ENCODE results near the gene RBM45.

The RBM45 gene, protein sequence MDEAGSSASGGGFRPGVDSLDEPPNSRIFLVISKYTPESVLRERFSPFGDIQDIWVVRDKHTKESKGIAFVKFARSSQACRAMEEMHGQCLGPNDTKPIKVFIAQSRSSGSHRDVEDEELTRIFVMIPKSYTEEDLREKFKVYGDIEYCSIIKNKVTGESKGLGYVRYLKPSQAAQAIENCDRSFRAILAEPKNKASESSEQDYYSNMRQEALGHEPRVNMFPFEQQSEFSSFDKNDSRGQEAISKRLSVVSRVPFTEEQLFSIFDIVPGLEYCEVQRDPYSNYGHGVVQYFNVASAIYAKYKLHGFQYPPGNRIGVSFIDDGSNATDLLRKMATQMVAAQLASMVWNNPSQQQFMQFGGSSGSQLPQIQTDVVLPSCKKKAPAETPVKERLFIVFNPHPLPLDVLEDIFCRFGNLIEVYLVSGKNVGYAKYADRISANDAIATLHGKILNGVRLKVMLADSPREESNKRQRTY

DNA sequence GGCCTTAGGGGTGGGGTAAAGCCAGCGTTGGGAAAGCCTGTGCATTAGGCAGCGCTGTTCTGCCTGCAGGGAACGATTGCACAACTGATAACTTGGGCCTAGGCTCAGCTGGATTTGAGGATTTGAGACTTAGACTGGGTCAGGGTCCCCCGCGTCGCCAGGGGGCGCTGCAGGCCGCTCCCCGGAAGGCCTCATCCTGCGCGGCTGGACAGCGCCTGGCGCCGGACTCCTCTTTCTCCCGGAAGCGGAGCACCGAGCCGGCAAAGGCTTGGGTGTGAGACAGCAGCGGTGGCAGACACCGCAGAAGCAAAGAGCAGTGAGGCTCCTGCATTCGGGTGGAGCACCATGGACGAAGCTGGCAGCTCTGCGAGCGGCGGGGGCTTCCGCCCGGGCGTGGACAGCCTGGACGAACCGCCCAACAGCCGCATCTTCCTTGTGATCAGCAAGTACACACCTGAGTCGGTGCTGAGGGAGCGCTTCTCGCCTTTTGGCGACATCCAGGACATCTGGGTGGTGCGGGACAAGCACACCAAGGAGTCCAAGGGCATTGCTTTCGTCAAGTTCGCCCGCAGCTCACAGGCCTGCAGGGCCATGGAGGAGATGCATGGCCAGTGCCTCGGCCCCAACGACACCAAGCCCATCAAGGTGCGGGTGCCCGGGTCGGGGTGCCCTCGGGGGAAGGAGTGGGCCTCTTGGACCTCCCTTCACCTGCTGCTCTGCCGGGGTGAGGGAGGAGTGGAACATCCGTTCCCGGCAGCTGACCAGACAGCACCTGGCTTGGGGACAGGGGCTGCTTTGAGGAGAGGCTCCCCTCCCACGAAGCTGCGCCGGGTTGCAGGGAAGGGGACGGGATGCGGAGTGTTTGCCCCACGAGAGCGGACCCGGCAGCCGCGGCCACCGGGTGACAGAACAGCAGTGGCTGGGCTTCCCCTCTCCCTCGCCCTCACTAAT is at the start of gene RBM45:
Gene RBM45, plus strand, starts transcription at position 236 of the 951 bp plus-strand sequence. Its CDS starts 110 bp downstream, at position 346.
- peak within 1 kb of the TSS; percentile 96 for H3K4me3 ChIP-seq (replicated peaks; ENCODE audit: low read depth, low read length)
- TF ChIP-seq, protein P1, sequence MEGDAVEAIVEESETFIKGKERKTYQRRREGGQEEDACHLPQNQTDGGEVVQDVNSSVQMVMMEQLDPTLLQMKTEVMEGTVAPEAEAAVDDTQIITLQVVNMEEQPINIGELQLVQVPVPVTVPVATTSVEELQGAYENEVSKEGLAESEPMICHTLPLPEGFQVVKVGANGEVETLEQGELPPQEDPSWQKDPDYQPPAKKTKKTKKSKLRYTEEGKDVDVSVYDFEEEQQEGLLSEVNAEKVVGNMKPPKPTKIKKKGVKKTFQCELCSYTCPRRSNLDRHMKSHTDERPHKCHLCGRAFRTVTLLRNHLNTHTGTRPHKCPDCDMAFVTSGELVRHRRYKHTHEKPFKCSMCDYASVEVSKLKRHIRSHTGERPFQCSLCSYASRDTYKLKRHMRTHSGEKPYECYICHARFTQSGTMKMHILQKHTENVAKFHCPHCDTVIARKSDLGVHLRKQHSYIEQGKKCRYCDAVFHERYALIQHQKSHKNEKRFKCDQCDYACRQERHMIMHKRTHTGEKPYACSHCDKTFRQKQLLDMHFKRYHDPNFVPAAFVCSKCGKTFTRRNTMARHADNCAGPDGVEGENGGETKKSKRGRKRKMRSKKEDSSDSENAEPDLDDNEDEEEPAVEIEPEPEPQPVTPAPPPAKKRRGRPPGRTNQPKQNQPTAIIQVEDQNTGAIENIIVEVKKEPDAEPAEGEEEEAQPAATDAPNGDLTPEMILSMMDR (IDR thresholded peaks at IDR 0.05; ENCODE audit: low read length, missing control alignments), result peak; percentile 93
- peak; percentile 96 for DNase-seq (ENCODE audit: low read depth)

GRCh38 chr2:178066324-178066723 is 45.9 kb upstream of the RBM45 start:
- no peak overlapping the region for H3K4me3 ChIP-seq (replicated peaks; ENCODE audit: low read depth, low read length)
- TF ChIP-seq, protein P1 (IDR thresholded peaks at IDR 0.05; ENCODE audit: low read length, missing control alignments), result no peak

DNA sequence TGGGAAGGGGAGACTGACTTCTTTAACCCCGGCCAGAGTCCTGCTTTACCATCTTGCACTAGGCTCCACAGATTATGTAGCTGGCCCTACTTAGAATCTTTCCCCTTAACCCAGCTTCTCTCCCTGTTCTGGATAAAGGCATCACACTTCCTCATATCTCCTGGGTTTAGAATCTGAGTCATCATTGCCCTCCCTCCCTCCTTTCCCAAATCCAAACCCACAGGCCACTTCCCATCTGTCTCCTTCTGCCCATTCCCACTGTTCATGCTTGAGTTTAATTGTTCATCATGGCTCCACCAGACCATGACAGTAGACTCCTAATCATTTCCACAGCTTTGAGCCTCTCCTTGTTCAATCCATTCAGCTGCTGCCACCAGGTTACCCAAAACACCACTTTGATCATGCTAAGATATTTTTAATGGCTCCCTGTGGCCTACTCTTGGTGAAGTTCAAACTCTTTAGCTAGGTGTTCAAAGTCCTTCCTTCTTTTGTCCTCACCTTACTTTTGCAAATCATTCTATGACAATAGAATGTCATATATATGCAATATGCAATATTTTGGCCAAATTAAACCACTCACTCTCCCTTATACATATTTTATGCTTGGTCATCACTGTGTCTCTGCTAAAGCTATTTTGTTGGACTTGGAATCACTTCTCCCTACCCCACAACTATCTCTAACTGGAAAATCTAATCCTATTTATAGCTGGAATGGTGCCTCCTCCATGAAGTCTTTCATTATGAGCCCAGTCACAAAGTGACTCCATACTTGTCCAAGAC is 45.2 kb upstream of the RBM45 start:
- DNase-seq (ENCODE audit: low read depth), result no peak
- no peak overlapping the region for H3K4me3 ChIP-seq (replicated peaks; ENCODE audit: low read depth, low read length)
- TF ChIP-seq, protein P1 (IDR thresholded peaks at IDR 0.05; ENCODE audit: low read length, missing control alignments), result no peak

More at GRCh38 chr2:178066324-178066723, 45.9 kb upstream of the RBM45 start:
- no peak for DNase-seq (ENCODE audit: low read depth)

DNA sequence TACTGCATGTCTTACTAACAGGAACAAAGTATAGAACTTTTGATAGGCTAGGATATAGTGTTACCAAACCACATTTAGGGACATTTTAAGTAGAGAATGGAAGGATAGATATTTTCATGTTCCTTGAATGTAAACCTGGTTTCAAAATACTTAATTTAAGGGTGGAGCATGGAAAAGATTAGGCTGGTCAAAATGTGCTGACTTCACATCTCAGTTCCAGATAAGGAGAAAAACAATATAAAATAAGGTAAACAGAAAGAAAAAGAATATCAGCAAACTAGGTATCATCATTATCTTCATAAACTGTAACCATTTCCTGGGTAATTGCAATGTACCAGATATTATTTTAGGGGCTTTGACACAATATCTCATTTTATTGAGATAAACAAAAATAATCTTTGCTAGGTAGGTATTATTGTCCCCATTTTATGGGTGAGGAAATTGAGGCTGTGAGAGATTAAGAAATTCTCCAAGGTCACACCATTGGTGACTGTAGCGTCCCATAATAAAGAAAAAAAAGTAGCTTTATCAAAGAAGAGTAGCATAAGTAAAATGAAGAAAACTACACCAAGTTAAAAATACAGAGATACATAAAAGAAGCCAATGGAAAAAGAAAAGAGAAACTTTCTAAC is 43.3 kb upstream of the RBM45 start:
- no peak overlapping the region for H3K4me3 ChIP-seq (replicated peaks; ENCODE audit: low read depth, low read length)
- TF ChIP-seq, protein P1 (IDR thresholded peaks at IDR 0.05; ENCODE audit: low read length, missing control alignments), result no peak
- DNase-seq (ENCODE audit: low read depth), result no peak

DNA sequence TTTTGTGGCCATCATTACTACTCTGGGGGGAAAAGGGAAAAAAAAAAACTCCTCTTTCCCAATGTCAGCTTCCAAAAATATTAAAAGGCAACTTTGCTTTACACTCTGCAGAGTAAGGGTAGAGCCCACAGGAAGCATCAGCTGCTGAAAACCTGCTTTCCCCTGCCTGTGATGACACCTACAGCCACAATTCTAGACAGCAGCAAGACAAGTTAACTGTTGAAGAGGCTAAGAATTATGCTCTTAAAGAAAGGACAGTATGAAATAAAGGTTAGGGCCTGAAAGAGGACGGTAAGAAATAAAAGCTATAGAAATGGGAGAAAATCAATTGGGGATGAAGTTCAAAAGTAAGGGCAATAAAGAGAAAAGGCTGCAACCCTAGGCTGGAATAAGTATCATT is 42.7 kb upstream of the RBM45 start:
- no peak overlapping the region for H3K4me3 ChIP-seq (replicated peaks; ENCODE audit: low read depth, low read length)
- DNase-seq (ENCODE audit: low read depth), result no peak
- TF ChIP-seq, protein P1 (IDR thresholded peaks at IDR 0.05; ENCODE audit: low read length, missing control alignments), result no peak

- no peak for DNase-seq (ENCODE audit: low read depth)
- TF ChIP-seq, protein P1 (IDR thresholded peaks at IDR 0.05; ENCODE audit: low read length, missing control alignments), result no peak
- H3K4me3 ChIP-seq (replicated peaks; ENCODE audit: low read depth, low read length), result no peak overlapping the region
Measured at GRCh38 chr2:178070824-178071223, 41.4 kb upstream of the RBM45 start.

All from fibroblast of pulmonary artery (primary cell).